DOHH2 (cell line): ENCODE results near the gene CYP2A7.
"Not testable (repeated sequence)": the region's sequence is repeated elsewhere in the genome, so short reads cannot be mapped to it uniquely, and the experiment has no call there.

Source experiments
- H3F3A ChIP-seq: fragments of 200-600 bp; sonication (generic), shearing (Covaris generic); 2 replicates; pipeline ENCODE4 v1.6.0; 2016; ENCODE audit warnings: antibody characterized with exemption, mild to moderate bottlenecking; ENCODE audit not compliant: control insufficient read depth, insufficient read depth
- H3K27ac ChIP-seq: fragments of 200-600 bp; sonication (generic); 2 replicates; pipeline ENCODE4 v1.5.1; 2014; ENCODE audit warnings: low read depth, mild to moderate bottlenecking, low read length, moderate library complexity
- H3K27me3 ChIP-seq: fragments of 200-600 bp; sonication (generic); 2 replicates; pipeline ENCODE4 v1.6.1; 2014; ENCODE audit warnings: mild to moderate bottlenecking, low read length, mixed read lengths; ENCODE audit not compliant: control insufficient read depth
- H3K36me3 ChIP-seq: fragments of 200-600 bp; sonication (generic); 2 replicates; pipeline ENCODE4 v1.6.1; 2014; ENCODE audit warnings: mild to moderate bottlenecking, low read length, moderate library complexity, mixed read lengths; ENCODE audit not compliant: control insufficient read depth
- H3K4me1 ChIP-seq: fragments of 200-600 bp; sonication (generic); 2 replicates; pipeline ENCODE4 v1.6.1; 2014; ENCODE audit warnings: mild to moderate bottlenecking, low read length, mixed read lengths; ENCODE audit not compliant: control insufficient read depth
- H3K4me2 ChIP-seq: fragments of 200-600 bp; sonication (generic); 2 replicates; pipeline ENCODE4 v1.6.0; 2014; ENCODE audit warnings: mild to moderate bottlenecking, low read length, moderate library complexity
- H3K4me3 ChIP-seq: fragments of 200-600 bp; sonication (generic); 2 replicates; pipeline ENCODE4 v1.5.1; 2014; ENCODE audit warnings: mild to moderate bottlenecking, low read length, mixed read lengths
- H3K79me2 ChIP-seq: fragments of 200-600 bp; sonication (generic); 2 replicates; pipeline ENCODE4 v1.6.1; 2014; ENCODE audit warnings: mild to moderate bottlenecking, low read length, mixed read lengths; ENCODE audit not compliant: control insufficient read depth
- H3K9me2 ChIP-seq: fragments of 200-600 bp; sonication (generic); replicated peaks from 2 replicates; pipeline ENCODE4 v1.6.1; 2014; ENCODE audit warnings: mild to moderate bottlenecking, low read length, mixed read lengths; ENCODE audit not compliant: control insufficient read depth
- H3K9me3 ChIP-seq: fragments of 200-600 bp; sonication (generic); 2 replicates; pipeline ENCODE4 v1.6.1; 2014; ENCODE audit warnings: antibody characterized with exemption, low read length, mixed read lengths; ENCODE audit not compliant: control insufficient read depth, insufficient read depth
- H4K20me1 ChIP-seq: fragments of 200-600 bp; sonication (generic); 2 replicates; pipeline ENCODE4 v1.6.0; 2014; ENCODE audit warnings: low read depth, mild to moderate bottlenecking, antibody characterized with exemption, low read length, moderate library complexity; ENCODE audit not compliant: control insufficient read depth, insufficient read depth
- EZH2phosphoT487 ChIP-seq: fragments of 200-600 bp; sonication (generic); IDR thresholded peaks from 2 replicates; pipeline ENCODE4 v1.6.1; 2017; ENCODE audit warnings: borderline replicate concordance, mild to moderate bottlenecking, antibody characterized with exemption, low read length, moderate library complexity, mixed read lengths
- TF ChIP-seq, protein P1 (sequence below): fragments of 200-600 bp; sonication (generic); IDR thresholded peaks from one replicate; pipeline ENCODE4 v1.5.1; 2014; ENCODE audit warnings: antibody characterized with exemption, mild to moderate bottlenecking, low read depth, low read length; ENCODE audit not compliant: poor library complexity, severe bottlenecking

CYP2A7 gene

GRCh38 chr19:40882062-40882461, at the start of gene CYP2A7:
Gene CYP2A7 (minus strand): TSS chr19:40882231. CDS start chr19:40882210, 21 bp downstream.
- not testable (repeated sequence) for H3K9me3 ChIP-seq, H3K36me3 ChIP-seq, H3K27me3 ChIP-seq, H3K4me3 ChIP-seq, H3K9me2 ChIP-seq, H3K4me2 ChIP-seq, H3F3A ChIP-seq, H3K79me2 ChIP-seq, H3K4me1 ChIP-seq, H3K27ac ChIP-seq, H4K20me1 ChIP-seq

GRCh38 chr19:40930799-40931198, 48.8 kb upstream of the CYP2A7 start:
- H3K27me3 ChIP-seq, H3K4me3 ChIP-seq, H3K4me2 ChIP-seq, H4K20me1 ChIP-seq, H3F3A ChIP-seq, H3K9me3 ChIP-seq, H3K4me1 ChIP-seq, H3K9me2 ChIP-seq, H3K79me2 ChIP-seq, H3K27ac ChIP-seq, H3K36me3 ChIP-seq: not testable (repeated sequence)

GRCh38 chr19:40929942-40930341, 47.9 kb upstream of the CYP2A7 start:
- H3K27ac ChIP-seq, H4K20me1 ChIP-seq, H3K4me2 ChIP-seq, H3F3A ChIP-seq, H3K4me3 ChIP-seq, H3K36me3 ChIP-seq, H3K79me2 ChIP-seq, H3K4me1 ChIP-seq, H3K9me2 ChIP-seq, H3K27me3 ChIP-seq, H3K9me3 ChIP-seq: not testable (repeated sequence)

DNA sequence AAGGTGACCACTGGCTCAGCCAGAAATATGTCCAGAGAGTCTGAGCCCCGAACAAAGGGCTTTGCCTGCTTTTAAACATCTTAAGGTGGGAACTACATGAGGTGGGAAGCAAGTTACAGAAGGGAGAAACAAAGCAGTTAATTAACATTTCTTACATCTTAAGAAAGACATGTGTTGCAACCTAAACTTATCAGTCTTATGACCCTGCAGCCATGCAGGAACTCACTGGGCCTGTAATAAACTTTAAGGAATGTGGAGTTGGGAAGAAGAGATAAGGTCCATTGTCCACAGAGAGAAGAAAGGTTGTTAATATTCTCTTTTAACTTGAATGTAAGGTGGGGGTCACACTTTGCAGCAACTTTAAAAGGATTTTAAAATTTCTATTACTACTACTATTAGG, 46.8 kb upstream of the CYP2A7 start:
- Histone ChIP-seq H3K4me1 (no peaks in the 10 kb centered on the region), H3K9me3 (no peaks in the 10 kb centered on the region), H4K20me1 (no peaks in the 10 kb centered on the region), H3K79me2 (no peaks in the 10 kb centered on the region), H3K27ac (no peak overlapping the region), H3K36me3 (no peaks in the 10 kb centered on the region), H3F3A (no peaks in the 10 kb centered on the region), H3K27me3 (peaks cover 8% of the 10 kb centered on the region; the same call in 1 of the 2 replicates), H3K4me2 (no peak overlapping the region), H3K4me3 (no peak overlapping the region), H3K9me2 (no peaks in the 10 kb centered on the region)
- no peak for TF ChIP-seq EZH2phosphoT487
- TF ChIP-seq, protein P1, sequence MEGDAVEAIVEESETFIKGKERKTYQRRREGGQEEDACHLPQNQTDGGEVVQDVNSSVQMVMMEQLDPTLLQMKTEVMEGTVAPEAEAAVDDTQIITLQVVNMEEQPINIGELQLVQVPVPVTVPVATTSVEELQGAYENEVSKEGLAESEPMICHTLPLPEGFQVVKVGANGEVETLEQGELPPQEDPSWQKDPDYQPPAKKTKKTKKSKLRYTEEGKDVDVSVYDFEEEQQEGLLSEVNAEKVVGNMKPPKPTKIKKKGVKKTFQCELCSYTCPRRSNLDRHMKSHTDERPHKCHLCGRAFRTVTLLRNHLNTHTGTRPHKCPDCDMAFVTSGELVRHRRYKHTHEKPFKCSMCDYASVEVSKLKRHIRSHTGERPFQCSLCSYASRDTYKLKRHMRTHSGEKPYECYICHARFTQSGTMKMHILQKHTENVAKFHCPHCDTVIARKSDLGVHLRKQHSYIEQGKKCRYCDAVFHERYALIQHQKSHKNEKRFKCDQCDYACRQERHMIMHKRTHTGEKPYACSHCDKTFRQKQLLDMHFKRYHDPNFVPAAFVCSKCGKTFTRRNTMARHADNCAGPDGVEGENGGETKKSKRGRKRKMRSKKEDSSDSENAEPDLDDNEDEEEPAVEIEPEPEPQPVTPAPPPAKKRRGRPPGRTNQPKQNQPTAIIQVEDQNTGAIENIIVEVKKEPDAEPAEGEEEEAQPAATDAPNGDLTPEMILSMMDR, result no peak

GRCh38 chr19:40927567-40927966, 45.5 kb upstream of the CYP2A7 start:
- no peaks in the 10 kb centered on the region for H3K9me2 ChIP-seq
- H3K36me3 ChIP-seq, result no peaks in the 10 kb centered on the region
- no peaks in the 10 kb centered on the region for H4K20me1 ChIP-seq
- H3K9me3 ChIP-seq, result no peaks in the 10 kb centered on the region
- H3K79me2 ChIP-seq, result no peaks in the 10 kb centered on the region
- H3K4me1 ChIP-seq, result no peaks in the 10 kb centered on the region
- no peak overlapping the region for H3K27ac ChIP-seq
- no peak for TF ChIP-seq EZH2phosphoT487
- TF ChIP-seq, protein P1, result no peak
- H3K27me3 ChIP-seq, result peaks cover 8% of the 10 kb centered on the region; the same call in 1 of the 2 replicates
- H3K4me3 ChIP-seq, result no peak overlapping the region
- no peaks in the 10 kb centered on the region for H3F3A ChIP-seq
- no peak overlapping the region for H3K4me2 ChIP-seq

- not testable (repeated sequence) for H3K36me3 ChIP-seq, H3K79me2 ChIP-seq, H3K4me1 ChIP-seq, H3K4me2 ChIP-seq, H3K27me3 ChIP-seq, H3K9me2 ChIP-seq, H3K27ac ChIP-seq, H3K9me3 ChIP-seq, H3K4me3 ChIP-seq, H4K20me1 ChIP-seq, H3F3A ChIP-seq
Observed at GRCh38 chr19:40926276-40926675, 44.2 kb upstream of the CYP2A7 start.
